Gastrocnemius medialis (tissue), 4 donors: ENCODE results near the gene DCT. TPM values are rescaled to one million over a fixed set of nuclear protein-coding genes. Genes with fewer than 3 reads are reported as not detected.

ENCODE experiments used
- ATAC-seq, 2 donors: fragments of 150-250 bp; one replicate each; pipeline ENCODE4 v1.9.1; 2016
- DNase-seq, 2 donors: peaks; one replicate each; pipeline ENCODE4 v3.0.0-alpha.2; 2019
- H3K27ac ChIP-seq, 4 donors: fragments of 200-600 bp; sonication (generic); 1 replicate in 1 of 4; 2 replicates in 3 of 4; pipeline ENCODE4 v1.5.1; 2016 to 2018; ENCODE audit warnings: mild to moderate bottlenecking in 2 of 4, moderate library complexity in 1 of 4
- H3K27me3 ChIP-seq, 3 donors: fragments of 200-600 bp; sonication (generic) in 2 of 3; 1 replicate in 1 of 3; 2 replicates in 2 of 3; pipeline versions ENCODE4 v1.5.1 to v1.6.0; 2016 to 2019; ENCODE audit warnings: mild to moderate bottlenecking in 1 of 3, moderate library complexity in 1 of 3
- H3K36me3 ChIP-seq, 2 donors: fragments of 200-600 bp; sonication (generic) in 1 of 2; one replicate each; pipeline ENCODE4 v1.5.1; 2017 to 2018
- H3K4me1 ChIP-seq, 2 donors: fragments of 200-600 bp; sonication (generic) in 1 of 2; one replicate each; pipeline ENCODE4 v1.5.1; 2016 to 2017; ENCODE audit warnings: mild to moderate bottlenecking in 2 of 2
- H3K4me3 ChIP-seq, 4 donors: fragments of 200-600 bp; sonication (generic) in 3 of 4; 1 replicate in 1 of 4; 2 replicates in 3 of 4; pipeline ENCODE4 v1.5.1; 2016 to 2019; ENCODE audit warnings: mild to moderate bottlenecking in 2 of 4
- H3K9me3 ChIP-seq, 3 donors: fragments of 200-600 bp; sonication (generic) in 2 of 3; 1 replicate in 1 of 3; 2 replicates in 2 of 3; pipeline ENCODE4 v1.5.1; 2016 to 2019
- CTCF ChIP-seq, 5 experiments: fragments of 450-650 bp in 3 of 5; fragments of 200-600 bp in 2 of 5; sonication (generic) in 2 of 5; IDR thresholded peaks in 4 of 5; conservative IDR thresholded peaks in 1 of 5; 1 replicate in 4 of 5; 2 replicates in 1 of 5; pipeline ENCODE4 v1.5.1; 2016 to 2019; ENCODE audit warnings: antibody characterized with exemption in 5 of 5, mild to moderate bottlenecking in 3 of 5, moderate library complexity in 3 of 5
- POLR2A ChIP-seq, 2 donors: fragments of 450-650 bp; IDR thresholded peaks; one replicate each; pipeline ENCODE4 v1.6.1; 2017; ENCODE audit warnings: antibody characterized with exemption in 2 of 2, mild to moderate bottlenecking in 2 of 2, moderate library complexity in 2 of 2
- in situ Hi-C, 4 donors: fragments of 200-750 bp; cut with MboI; loops; one replicate each; pipeline versions ENCODE4 v1.15.0 to v1.8.0; 2017; ENCODE audit warnings: low sequenced_read_pairs in 4 of 4
- intact Hi-C: fragments of 100-400 bp; cut with DNase I; formaldehyde crosslinking; loops from one replicate; pipeline ENCODE4 v1.15.1; 2023; ENCODE audit warnings: low total_unique reads
- total RNA-seq, 4 donors: library from RNA; depleted of rRNA; stranded (reverse); fragments of >200 nt; gene quantifications; one replicate each; pipeline versions ENCODE4 v1.1.0 to v1.2.3, GENCODE V29; 2016

DCT gene
- total RNA-seq, 4 donors from 2014 or later = 0.10 to 0.71 (median 0.16) TPM; not detected in 1

GRCh38 chr13:94516456-94516855, 37.0 kb upstream of the DCT start:
- H3K27ac ChIP-seq = no peak overlapping the region
- no peak overlapping the region for H3K4me3 ChIP-seq
- H3K4me1 ChIP-seq = no peaks in the 10 kb centered on the region
- in situ Hi-C loops (no loop called here), intact Hi-C loops (no loop called here)
- no peaks in the 10 kb centered on the region for H3K27me3 ChIP-seq
- H3K9me3 ChIP-seq = no peaks in the 10 kb centered on the region
- no peak for ATAC-seq
- no peak for DNase-seq
- TF ChIP-seq CTCF (IDR thresholded peaks at IDR 0.05 in 4 of 5, conservative IDR thresholded peaks at IDR 0.05 in 1 of 5) = no peak
- TF ChIP-seq POLR2A (IDR thresholded peaks at IDR 0.05) = no peak
- H3K36me3 ChIP-seq = no peaks in the 10 kb centered on the region

- no peak for ATAC-seq
- in situ Hi-C loops = no loop called here
These were observed 36.4 kb upstream of the DCT start for GRCh38 chr13:94515911-94516310.

GRCh38 chr13:94515374-94515773, 35.9 kb upstream of the DCT start:
- ATAC-seq (no peak), DNase-seq (no peak)
- no peaks in the 10 kb centered on the region for H3K27me3 ChIP-seq
- H3K36me3 ChIP-seq = no peaks in the 10 kb centered on the region
- H3K4me3 ChIP-seq = no peak overlapping the region
- no peaks in the 10 kb centered on the region for H3K9me3 ChIP-seq
- H3K27ac ChIP-seq = no peak overlapping the region
- TF ChIP-seq POLR2A (IDR thresholded peaks at IDR 0.05) (no peak), CTCF (IDR thresholded peaks at IDR 0.05 in 4 of 5, conservative IDR thresholded peaks at IDR 0.05 in 1 of 5) (no peak)
- no peaks in the 10 kb centered on the region for H3K4me1 ChIP-seq
- in situ Hi-C loops (no loop called here), intact Hi-C loops (no loop called here)

More at GRCh38 chr13:94515911-94516310, 36.4 kb upstream of the DCT start:
- intact Hi-C loops = no loop called here
- no peaks in the 10 kb centered on the region for H3K9me3 ChIP-seq
- H3K36me3 ChIP-seq = no peaks in the 10 kb centered on the region
- no peak overlapping the region for H3K4me3 ChIP-seq
- TF ChIP-seq POLR2A (IDR thresholded peaks at IDR 0.05) = no peak
- no peak for DNase-seq
- H3K27me3 ChIP-seq = no peaks in the 10 kb centered on the region
- H3K4me1 ChIP-seq = no peaks in the 10 kb centered on the region
- H3K27ac ChIP-seq = no peak overlapping the region

- intact Hi-C loops (no loop called here), in situ Hi-C loops (no loop called here)
- TF ChIP-seq CTCF (IDR thresholded peaks at IDR 0.05 in 4 of 5, conservative IDR thresholded peaks at IDR 0.05 in 1 of 5) (no peak), POLR2A (IDR thresholded peaks at IDR 0.05) (no peak)
- no peaks in the 10 kb centered on the region for H3K9me3 ChIP-seq
- no peaks in the 10 kb centered on the region for H3K4me1 ChIP-seq
- no peaks in the 10 kb centered on the region for H3K36me3 ChIP-seq
- no peak for DNase-seq
- H3K4me3 ChIP-seq = no peak overlapping the region
- no peaks in the 10 kb centered on the region for H3K27me3 ChIP-seq
- no peak for ATAC-seq
- no peak overlapping the region for H3K27ac ChIP-seq
These were observed 33.5 kb upstream of the DCT start for GRCh38 chr13:94513026-94513425.

- Histone ChIP-seq H3K36me3 (no peaks in the 10 kb centered on the region), H3K4me1 (no peaks in the 10 kb centered on the region), H3K27ac (no peak overlapping the region), H3K27me3 (no peaks in the 10 kb centered on the region), H3K4me3 (no peak overlapping the region), H3K9me3 (no peaks in the 10 kb centered on the region)
- intact Hi-C loops = no loop called here
- in situ Hi-C loops = no loop called here
- no peak for ATAC-seq
- no peak for TF ChIP-seq POLR2A (IDR thresholded peaks at IDR 0.05)
- TF ChIP-seq CTCF (IDR thresholded peaks at IDR 0.05 in 4 of 5, conservative IDR thresholded peaks at IDR 0.05 in 1 of 5) = no peak
- DNase-seq = no peak
These were observed 26.2 kb upstream of the DCT start for GRCh38 chr13:94505730-94506129.
